Brain microvascular endothelial cell (primary cell): ENCODE results near the gene DAG1.
A peak's percentile ranks its signal among the peaks of the same experiment; 100 is the strongest.
"Not testable (repeated sequence)": the region's sequence is repeated elsewhere in the genome, so short reads cannot be mapped to it uniquely, and the experiment has no call there.

Experiments used
- DNase-seq: peaks from one replicate; pipeline ENCODE4 v3.0.0-alpha.2; 2020
- H3K27ac ChIP-seq: fragments of 250-450 bp; sonication (Bioruptor Pico); 2 replicates; pipeline ENCODE4 v1.5.1; 2020; ENCODE audit warnings: mild to moderate bottlenecking, moderate library complexity
- H3K27me3 ChIP-seq: fragments of 250-450 bp; sonication (Bioruptor Pico); replicated peaks from 2 replicates; pipeline ENCODE4 v1.5.1; 2020; ENCODE audit warnings: mild to moderate bottlenecking
- H3K36me3 ChIP-seq: fragments of 250-450 bp; sonication (Bioruptor Pico); replicated peaks from 2 replicates; pipeline ENCODE4 v1.5.1; 2020; ENCODE audit warnings: mild to moderate bottlenecking
- H3K4me3 ChIP-seq: 2 replicates; pipeline ENCODE4 v1.5.1; 2011; ENCODE audit warnings: low read depth, mild to moderate bottlenecking, control low read depth, low read length, moderate library complexity
- CTCF ChIP-seq: IDR thresholded peaks from 2 replicates; pipeline ENCODE4 v1.5.1; 2011; ENCODE audit warnings: low read depth, mild to moderate bottlenecking, moderate library complexity, low read length, control low read depth, inconsistent platforms; ENCODE audit errors: missing control alignments
- in situ Hi-C: cut with HindIII; loops from 2 replicates; pipeline ENCODE4 v1.10.0; 2017; ENCODE audit warnings: low sequenced_read_pairs, low pct_ligation_motif_present

Gene DAG1

GRCh38 chr3:49495023-49495422 is 25.0 kb downstream of the DAG1 start:
- no peaks in the 10 kb centered on the region for H3K27me3 ChIP-seq
- H3K27ac ChIP-seq = no peak overlapping the region
- no peak overlapping the region for H3K4me3 ChIP-seq
- no peaks in the 10 kb centered on the region for H3K36me3 ChIP-seq
- in situ Hi-C loops = no loop called here
- DNase-seq = no peak
- TF ChIP-seq CTCF = no peak

- DNase-seq, H3K27me3 ChIP-seq, H3K4me3 ChIP-seq, in situ Hi-C loops, H3K27ac ChIP-seq, H3K36me3 ChIP-seq: not testable (repeated sequence)
These were observed 26.8 kb downstream of the DAG1 start for GRCh38 chr3:49496845-49497244.

GRCh38 chr3:49497606-49498005 is 27.5 kb downstream of the DAG1 start:
- Histone ChIP-seq H3K27me3 (no peaks in the 10 kb centered on the region), H3K36me3 (no peaks in the 10 kb centered on the region), H3K4me3 (no peak overlapping the region), H3K27ac (no peak overlapping the region)
- DNase-seq = no peak
- TF ChIP-seq CTCF = no peak
- in situ Hi-C loops = no loop called here

GRCh38 chr3:49498239-49498638 is 28.2 kb downstream of the DAG1 start:
- H3K27me3 ChIP-seq = no peaks in the 10 kb centered on the region
- DNase-seq = no peak
- no peak overlapping the region for H3K4me3 ChIP-seq
- no peak overlapping the region for H3K27ac ChIP-seq
- H3K36me3 ChIP-seq = no peaks in the 10 kb centered on the region
- in situ Hi-C loops = no loop called here
- TF ChIP-seq CTCF = no peak

- Histone ChIP-seq H3K27ac (no peak overlapping the region), H3K36me3 (no peaks in the 10 kb centered on the region), H3K4me3 (no peak overlapping the region), H3K27me3 (no peaks in the 10 kb centered on the region)
- TF ChIP-seq CTCF = no peak
- DNase-seq = no peak
- in situ Hi-C loops = no loop called here
These were observed 28.6 kb downstream of the DAG1 start for GRCh38 chr3:49498648-49499047.

- no peak for TF ChIP-seq CTCF
These were observed 30.2 kb downstream of the DAG1 start for GRCh38 chr3:49500205-49500731.

More at GRCh38 chr3:49500205-49500731, 30.2 kb downstream of the DAG1 start:
- DNase-seq = no peak
- in situ Hi-C loops = no loop called here
- H3K4me3 ChIP-seq = no peak overlapping the region
- no peaks in the 10 kb centered on the region for H3K27me3 ChIP-seq
- no peaks in the 10 kb centered on the region for H3K36me3 ChIP-seq
- H3K27ac ChIP-seq = peak overlapping the region; percentile 79
